GM12801 (cell line): Measurements from ENCODE around the gene HDAC9.

ENCODE experiments used
- CTCF ChIP-seq: IDR thresholded peaks from one replicate; pipeline ENCODE4 v1.5.1; 2011; ENCODE audit warnings: control low read depth; ENCODE audit not compliant: insufficient read length; ENCODE audit errors: extremely low read depth

Gene HDAC9

GRCh38 chr7:18504965-18505364 lies 9.4 kb downstream of the HDAC9 start:
- no peak for TF ChIP-seq CTCF

DNA sequence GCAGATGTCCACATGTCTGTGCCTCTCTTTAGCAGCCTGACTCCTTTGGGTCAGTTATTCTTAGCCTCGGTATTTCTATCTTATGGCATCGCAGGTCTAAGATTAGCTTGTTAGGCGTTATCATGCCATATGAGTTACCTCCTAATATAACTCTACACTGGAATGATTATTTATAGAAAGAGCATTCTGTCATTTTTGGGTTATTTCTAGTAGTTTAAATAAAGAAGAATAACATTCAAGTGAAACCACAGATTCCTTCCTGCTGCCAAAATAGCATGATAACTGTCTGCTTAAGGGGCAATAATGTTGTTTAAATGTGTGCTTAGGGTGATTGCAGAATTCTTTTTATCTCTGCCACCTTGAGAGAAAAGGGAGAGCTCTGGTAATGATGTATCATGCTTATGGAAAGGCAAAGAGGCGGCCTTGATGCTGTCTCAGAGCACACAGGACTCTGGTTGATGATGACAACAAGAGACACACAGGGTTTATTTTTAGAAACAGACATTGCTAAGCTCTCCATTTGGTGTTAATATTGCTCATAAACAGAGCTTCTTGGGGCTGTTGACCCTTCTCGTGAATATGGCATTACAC lies 10.4 kb downstream of the HDAC9 start:
- no peak for TF ChIP-seq CTCF

DNA sequence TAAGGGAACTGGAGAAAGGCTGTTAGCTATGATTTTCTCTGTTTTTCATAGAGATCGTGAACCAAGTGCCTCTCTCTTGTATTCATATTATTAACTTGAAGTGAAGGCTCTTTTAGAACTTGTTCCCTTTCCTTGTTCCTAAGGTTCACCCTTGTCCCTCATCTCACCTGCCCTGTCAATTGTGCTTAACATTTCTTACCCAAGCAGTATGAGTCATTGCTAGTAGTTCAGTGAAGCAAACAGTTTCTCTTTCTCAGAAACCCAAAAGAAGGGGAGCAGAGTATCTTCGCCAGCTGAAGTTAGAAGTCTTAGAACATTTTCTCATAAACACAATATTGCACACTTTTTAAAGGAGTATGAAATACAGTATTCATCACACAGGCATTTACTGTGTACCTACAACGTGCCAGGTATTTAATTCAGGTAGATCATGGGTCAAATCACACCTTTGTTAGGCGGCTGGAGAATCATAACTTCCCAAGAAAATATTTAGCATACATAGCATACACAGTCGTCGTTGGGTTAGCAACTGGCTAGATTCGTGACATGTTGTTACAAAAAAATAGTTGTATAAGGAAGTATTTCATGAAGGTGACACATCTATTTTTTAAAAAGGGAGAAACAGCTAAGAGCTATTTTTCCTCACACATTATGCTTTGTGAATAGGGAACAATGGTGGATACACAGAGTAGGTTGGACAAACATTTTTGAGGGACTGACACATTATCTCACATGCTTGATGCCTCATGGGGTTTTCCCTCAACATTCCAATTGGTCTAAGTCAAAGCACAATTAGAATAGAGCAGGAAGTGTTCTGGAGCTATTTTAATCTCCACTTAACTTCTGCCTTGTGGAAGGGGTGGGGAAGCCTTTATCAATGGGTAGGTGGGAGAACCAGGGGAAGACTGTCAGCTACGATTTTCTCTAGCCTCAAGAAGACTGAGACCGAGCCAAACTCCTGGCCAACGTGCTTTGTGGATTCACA lies 13.2 kb downstream of the HDAC9 start:
- no peak for TF ChIP-seq CTCF

DNA sequence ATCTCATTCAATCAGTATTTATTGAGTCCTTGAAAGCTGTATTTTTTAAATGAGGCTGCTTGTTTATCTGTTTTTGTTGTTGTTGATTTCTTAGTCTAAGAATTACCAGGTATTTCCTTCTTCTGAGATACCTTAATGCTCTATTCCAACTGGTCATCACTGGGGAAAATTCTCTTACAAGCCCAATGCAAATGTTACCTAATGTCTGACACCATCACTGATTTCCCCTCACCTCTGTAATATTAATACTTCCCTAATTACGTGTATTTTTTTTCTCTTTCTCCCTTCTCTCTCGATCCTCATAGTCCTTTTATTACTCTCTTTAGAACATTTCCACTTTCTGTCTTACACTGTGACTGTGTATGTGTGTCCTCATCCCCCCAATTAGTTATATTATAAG lies 13.9 kb downstream of the HDAC9 start:
- no peak for TF ChIP-seq CTCF

GRCh38 chr7:18511351-18512140 lies 16.0 kb downstream of the HDAC9 start:
- TF ChIP-seq CTCF: no peak

DNA sequence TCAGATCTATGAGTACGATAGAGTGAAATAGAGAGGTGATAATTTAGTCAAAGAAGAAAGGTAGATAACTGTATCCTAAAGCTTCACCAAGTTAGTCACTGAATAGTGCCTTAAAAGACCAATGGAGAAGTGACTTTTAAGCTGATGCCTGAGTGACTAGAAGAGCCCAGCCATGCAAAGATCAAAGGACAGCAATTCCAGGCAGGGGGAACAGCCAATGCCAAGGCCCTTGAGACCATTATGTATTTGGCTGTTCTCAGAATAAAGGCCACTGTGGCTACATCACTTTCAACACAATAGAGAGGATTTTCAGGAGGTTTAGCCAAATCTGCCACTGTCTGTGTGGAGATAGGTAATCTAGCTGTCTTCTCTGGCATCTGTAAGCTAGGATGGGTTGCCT lies 17.8 kb downstream of the HDAC9 start:
- no peak for TF ChIP-seq CTCF

DNA sequence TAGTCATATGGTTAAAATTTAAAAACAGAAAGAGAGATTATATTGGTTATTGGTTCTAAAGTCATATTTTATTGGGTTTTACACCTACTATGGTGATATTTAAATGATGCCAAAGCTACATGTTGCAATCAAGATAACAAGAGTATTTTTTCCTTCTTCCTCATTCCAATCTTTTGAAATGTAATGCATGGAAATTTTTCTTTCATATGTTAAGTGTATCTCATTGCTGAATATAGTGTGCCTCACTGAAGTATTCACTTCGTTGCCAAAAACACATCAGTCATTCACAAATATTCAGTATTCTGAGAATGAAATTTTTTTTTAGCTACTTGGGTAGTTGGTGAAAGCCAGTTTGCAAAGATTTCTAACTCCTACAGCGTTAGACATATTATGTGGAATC lies 19.5 kb downstream of the HDAC9 start:
- no peak for TF ChIP-seq CTCF
